ENCODE measurements around the gene RIBC2.
"Not testable (repeated sequence)": the region's sequence is repeated elsewhere in the genome, so short reads cannot be mapped to it uniquely, and the experiment has no call there.

RIBC2 gene

GRCh38 chr22:45448431-45448830, 34.9 kb downstream of the RIBC2 start:
- no peak for DNase-seq (ENCODE audit: low read depth in 2 of 2)

GRCh38 chr22:45449442-45449841, 35.9 kb downstream of the RIBC2 start:
- DNase-seq (ENCODE audit: low read depth in 2 of 2) = not testable (repeated sequence)

GRCh38 chr22:45450101-45450785, 36.8 kb downstream of the RIBC2 start:
- DNase-seq (ENCODE audit: low read depth in 2 of 2) = no peak

GRCh38 chr22:45450921-45451651, 37.6 kb downstream of the RIBC2 start:
- DNase-seq (ENCODE audit: low read depth in 2 of 2) = peak; percentile 96 to 97

- DNase-seq (ENCODE audit: low read depth in 2 of 2) = no peak
Measured at GRCh38 chr22:45451972-45452371, 38.5 kb downstream of the RIBC2 start.

GRCh38 chr22:45452565-45453379, 39.3 kb downstream of the RIBC2 start:
- peak in 1 of 2 experiments; percentile 73 for DNase-seq (ENCODE audit: low read depth in 2 of 2)

- DNase-seq (ENCODE audit: low read depth in 2 of 2) = no peak
Measured at GRCh38 chr22:45453764-45454163, 40.3 kb downstream of the RIBC2 start.

- peak in 1 of 2 experiments; percentile 77 for DNase-seq (ENCODE audit: low read depth in 2 of 2)
Measured at GRCh38 chr22:45454275-45454674, 40.8 kb downstream of the RIBC2 start.

GRCh38 chr22:45455212-45455611, 41.7 kb downstream of the RIBC2 start:
- DNase-seq (ENCODE audit: low read depth in 2 of 2) = no peak

GRCh38 chr22:45455621-45456020, 42.1 kb downstream of the RIBC2 start:
- DNase-seq (ENCODE audit: low read depth in 2 of 2) = no peak

GRCh38 chr22:45456811-45457210, 43.3 kb downstream of the RIBC2 start:
- DNase-seq (ENCODE audit: low read depth in 2 of 2) = no peak

- DNase-seq (ENCODE audit: low read depth in 2 of 2) = no peak
Measured at GRCh38 chr22:45458532-45458931, 45.0 kb downstream of the RIBC2 start.

GRCh38 chr22:45459235-45459634, 45.7 kb downstream of the RIBC2 start:
- no peak for DNase-seq (ENCODE audit: low read depth in 2 of 2)

GRCh38 chr22:45460288-45461109, 47.0 kb downstream of the RIBC2 start:
- peak in 1 of 2 experiments; percentile 71 for DNase-seq (ENCODE audit: low read depth in 2 of 2)

GRCh38 chr22:45462034-45462655, 48.7 kb downstream of the RIBC2 start:
- DNase-seq (ENCODE audit: low read depth in 2 of 2) = no peak

GRCh38 chr22:45463691-45464090, 50.2 kb downstream of the RIBC2 start:
- not testable (repeated sequence) for DNase-seq (ENCODE audit: low read depth in 2 of 2)

GRCh38 chr22:45465633-45466032, 52.1 kb downstream of the RIBC2 start:
- DNase-seq (ENCODE audit: low read depth in 2 of 2) = no peak

GRCh38 chr22:45468872-45469271, 55.4 kb downstream of the RIBC2 start:
- DNase-seq (ENCODE audit: low read depth in 2 of 2) = no peak

- DNase-seq (ENCODE audit: low read depth in 2 of 2) = peak in 1 of 2 experiments; percentile 53
Measured at GRCh38 chr22:45469281-45470073, 56.0 kb downstream of the RIBC2 start.

- DNase-seq (ENCODE audit: low read depth in 2 of 2) = no peak
Measured at GRCh38 chr22:45470871-45471270, 57.4 kb downstream of the RIBC2 start.
